PC-9 (cell line): ENCODE measurements around the gene CLEC18C.
"Not testable (repeated sequence)": the region's sequence is repeated elsewhere in the genome, so short reads cannot be mapped to it uniquely, and the experiment has no call there.

Experiments used
- EZH2 ChIP-seq: fragments of 200-600 bp; sonication (generic); IDR thresholded peaks from 2 replicates; pipeline ENCODE4 v1.8.0; 2017; ENCODE audit warnings: antibody characterized with exemption, low read depth
- TF ChIP-seq, protein P1 (sequence below): fragments of 200-600 bp; sonication (generic); conservative IDR thresholded peaks from 2 replicates; pipeline ENCODE4 v1.6.1; 2017; ENCODE audit warnings: mixed run types, antibody characterized with exemption, mild to moderate bottlenecking, moderate library complexity

GRCh38 chr16:70188608-70188915, 15.0 kb downstream of the CLEC18C start:
- TF ChIP-seq, protein P1, sequence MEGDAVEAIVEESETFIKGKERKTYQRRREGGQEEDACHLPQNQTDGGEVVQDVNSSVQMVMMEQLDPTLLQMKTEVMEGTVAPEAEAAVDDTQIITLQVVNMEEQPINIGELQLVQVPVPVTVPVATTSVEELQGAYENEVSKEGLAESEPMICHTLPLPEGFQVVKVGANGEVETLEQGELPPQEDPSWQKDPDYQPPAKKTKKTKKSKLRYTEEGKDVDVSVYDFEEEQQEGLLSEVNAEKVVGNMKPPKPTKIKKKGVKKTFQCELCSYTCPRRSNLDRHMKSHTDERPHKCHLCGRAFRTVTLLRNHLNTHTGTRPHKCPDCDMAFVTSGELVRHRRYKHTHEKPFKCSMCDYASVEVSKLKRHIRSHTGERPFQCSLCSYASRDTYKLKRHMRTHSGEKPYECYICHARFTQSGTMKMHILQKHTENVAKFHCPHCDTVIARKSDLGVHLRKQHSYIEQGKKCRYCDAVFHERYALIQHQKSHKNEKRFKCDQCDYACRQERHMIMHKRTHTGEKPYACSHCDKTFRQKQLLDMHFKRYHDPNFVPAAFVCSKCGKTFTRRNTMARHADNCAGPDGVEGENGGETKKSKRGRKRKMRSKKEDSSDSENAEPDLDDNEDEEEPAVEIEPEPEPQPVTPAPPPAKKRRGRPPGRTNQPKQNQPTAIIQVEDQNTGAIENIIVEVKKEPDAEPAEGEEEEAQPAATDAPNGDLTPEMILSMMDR: not testable (repeated sequence)
- TF ChIP-seq EZH2: not testable (repeated sequence)
